ENCODE results near the gene OXCT1. TPM values are rescaled to one million over a fixed set of nuclear protein-coding genes. Genes with fewer than 3 reads are reported as not detected.
"Not testable (repeated sequence)": the region's sequence is repeated elsewhere in the genome, so short reads cannot be mapped to it uniquely, and the experiment has no call there.

The OXCT1 gene
- total RNA-seq, 2 experiments from 2014 or later, result 125 to 131 TPM

DNA sequence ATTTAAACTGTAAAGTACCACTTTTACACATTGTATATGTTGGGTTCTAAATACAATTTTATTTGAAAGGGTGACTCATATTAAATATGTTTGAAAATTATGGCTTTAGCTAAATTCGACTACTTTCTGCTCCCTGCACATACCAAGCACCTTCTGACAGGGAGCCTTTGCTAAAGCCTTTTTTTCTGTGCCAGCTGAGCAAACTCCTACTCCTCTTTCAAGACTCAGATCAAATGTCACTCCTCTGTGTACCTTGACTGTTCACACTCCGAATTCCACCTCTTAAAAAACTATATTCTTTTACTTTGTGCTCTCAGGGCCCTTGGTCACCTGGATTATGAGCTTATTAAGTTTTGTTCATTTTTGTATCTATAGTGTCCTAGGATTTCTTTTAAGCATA is 6.5 kb upstream of the OXCT1 start:
- POLR2A ChIA-PET, result interaction anchor here (0.8 kb wide), 1 partner anchor 27 kb away, joined by 3 read pairs; the partner anchor contains the start of gene RIMOC1
- CTCF ChIA-PET, result interaction anchor here (0.9 kb wide), 1 partner anchor 19 kb away, joined by 3 read pairs; no protein-coding TSS in a partner anchor

DNA sequence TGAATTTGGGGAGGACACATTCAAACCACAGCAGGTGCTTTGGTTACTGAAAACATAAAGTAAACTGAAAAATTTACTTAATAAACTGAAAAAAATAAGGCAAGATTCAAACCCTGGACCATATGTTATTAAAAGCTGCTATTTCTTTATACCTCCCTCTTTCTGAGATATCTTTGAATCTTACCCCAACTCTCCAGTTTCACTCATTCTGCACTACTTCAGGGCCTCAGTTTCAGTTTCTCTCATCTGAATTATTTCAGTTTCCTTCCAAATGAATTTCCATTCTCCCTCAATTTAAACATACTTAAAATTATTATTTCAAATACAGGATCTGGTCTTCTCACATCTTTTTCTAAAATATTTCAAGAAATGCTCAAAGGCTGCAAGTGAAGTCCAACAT is 4.9 kb upstream of the OXCT1 start:
- ChIA-PET POLR2A (no interaction called here), CTCF (no interaction called here)

DNA sequence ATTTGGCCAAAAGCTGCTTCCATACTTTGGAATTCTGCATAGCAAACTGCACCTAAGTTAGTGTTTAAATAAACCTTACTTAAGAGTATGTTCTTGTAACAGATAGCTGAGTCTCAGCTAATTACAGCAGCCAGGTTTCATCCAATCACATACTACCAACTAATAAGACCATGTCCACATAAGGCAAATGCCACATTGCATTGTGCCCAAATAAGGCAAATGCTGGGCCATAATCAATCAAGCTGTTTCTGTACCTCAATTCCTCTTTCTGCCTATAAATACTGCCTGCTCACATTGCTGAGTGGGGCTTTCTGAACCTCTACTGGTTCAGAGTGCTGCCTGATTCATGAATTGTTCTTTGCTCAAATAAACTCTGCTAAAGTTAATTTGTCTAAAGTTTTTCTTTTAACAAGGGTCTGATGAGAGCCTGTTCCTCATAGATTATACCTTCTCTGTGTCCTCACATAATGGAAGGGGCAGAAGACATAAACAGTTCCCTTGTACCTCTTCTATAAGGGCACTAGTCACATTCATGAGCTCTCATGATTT is 4.4 kb upstream of the OXCT1 start:
- ChIA-PET CTCF (interaction anchor here (0.6 kb wide), 1 partner anchor 1496 kb away, joined by 3 read pairs; no protein-coding TSS in a partner anchor), POLR2A (no interaction called here)

DNA sequence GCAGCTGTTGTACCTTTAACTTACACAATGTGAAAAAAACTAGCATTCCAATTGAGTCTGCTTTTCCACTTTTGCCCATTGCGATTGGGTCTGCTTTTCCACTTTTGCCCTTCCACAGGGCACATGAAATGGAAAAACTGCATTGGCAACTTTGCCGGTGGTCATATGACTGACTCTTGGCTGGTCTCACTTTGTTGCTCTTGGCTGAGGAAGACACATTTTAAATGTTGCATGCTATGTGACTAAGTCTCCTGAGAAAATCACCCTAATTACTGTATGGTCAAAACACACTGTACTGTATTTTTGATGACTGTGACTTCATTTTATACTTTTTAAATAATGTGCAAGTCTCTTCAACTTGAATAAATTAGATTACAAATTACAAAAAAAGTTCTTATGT is 1.6 kb upstream of the OXCT1 start:
- CTCF ChIA-PET, result no interaction called here
- POLR2A ChIA-PET, result no interaction called here

DNA sequence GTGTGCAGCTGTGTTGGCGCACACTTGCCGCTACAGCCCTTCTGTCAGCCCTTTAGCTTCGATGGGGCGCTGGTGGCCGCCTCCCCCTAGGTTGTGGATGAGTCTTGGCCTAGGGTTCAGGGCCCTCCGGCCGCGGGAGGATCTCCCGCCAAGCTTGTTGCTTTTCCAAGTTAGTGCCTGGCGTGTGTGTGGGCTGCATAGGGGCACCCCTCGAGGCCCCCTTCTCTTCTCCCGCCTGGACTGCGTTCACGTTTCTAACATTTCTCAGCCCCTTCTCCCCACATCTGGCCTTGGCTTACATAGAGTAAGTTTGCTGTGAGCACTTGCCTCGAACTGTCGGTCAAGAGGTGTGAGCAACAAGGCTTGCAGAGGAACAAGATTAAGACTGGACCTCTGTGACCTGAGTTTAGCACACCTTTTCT is 413 bp upstream of the OXCT1 start:
- ChIA-PET CTCF (interaction anchor here (0.8 kb wide), 1 partner anchor 14 kb away, joined by 3 read pairs; no protein-coding TSS in a partner anchor), POLR2A (interaction anchor here (1.0 to 1.1 kb wide), 2 partner anchors 34 to 55 kb away, joined by 6 to 10 read pairs; partner anchors contain the start of genes FBXO4 and RIMOC1)

DNA sequence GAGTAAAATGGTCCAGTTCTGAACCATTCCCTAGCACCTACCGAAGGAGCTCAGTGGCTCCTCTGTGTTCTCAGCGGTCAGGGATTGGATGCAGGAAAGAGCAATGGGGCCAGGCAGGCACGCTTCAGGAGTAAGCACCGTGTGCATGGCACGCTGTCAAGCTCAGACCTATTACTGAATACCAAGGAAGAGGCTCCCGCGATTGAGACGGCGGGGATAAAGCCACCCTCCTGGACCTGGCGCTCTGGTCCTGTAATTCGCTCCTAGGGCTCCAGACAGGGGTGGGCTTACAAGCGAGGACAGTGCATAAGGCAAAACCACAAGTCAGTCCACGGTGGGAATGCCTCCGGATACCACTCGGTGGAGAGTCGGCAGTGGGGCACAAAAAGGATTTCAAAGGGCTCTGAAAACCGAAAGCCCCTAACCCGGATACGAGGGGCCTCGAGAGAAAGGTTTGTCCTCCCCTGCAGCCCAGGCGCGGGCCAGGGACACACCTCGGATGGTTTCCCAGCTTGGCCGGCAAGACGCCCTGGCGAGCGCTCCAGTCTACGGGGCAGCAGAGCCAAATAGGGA is 988 bp downstream of the OXCT1 start:
- ChIA-PET POLR2A (interaction anchor here (1.3 kb wide), 1 partner anchor 56 kb away, joined by 5 read pairs; the partner anchor contains the start of gene FBXO4), CTCF (interaction anchor here (0.8 kb wide), 1 partner anchor 56 kb away, joined by 3 read pairs; the partner anchor contains the start of gene FBXO4)

DNA sequence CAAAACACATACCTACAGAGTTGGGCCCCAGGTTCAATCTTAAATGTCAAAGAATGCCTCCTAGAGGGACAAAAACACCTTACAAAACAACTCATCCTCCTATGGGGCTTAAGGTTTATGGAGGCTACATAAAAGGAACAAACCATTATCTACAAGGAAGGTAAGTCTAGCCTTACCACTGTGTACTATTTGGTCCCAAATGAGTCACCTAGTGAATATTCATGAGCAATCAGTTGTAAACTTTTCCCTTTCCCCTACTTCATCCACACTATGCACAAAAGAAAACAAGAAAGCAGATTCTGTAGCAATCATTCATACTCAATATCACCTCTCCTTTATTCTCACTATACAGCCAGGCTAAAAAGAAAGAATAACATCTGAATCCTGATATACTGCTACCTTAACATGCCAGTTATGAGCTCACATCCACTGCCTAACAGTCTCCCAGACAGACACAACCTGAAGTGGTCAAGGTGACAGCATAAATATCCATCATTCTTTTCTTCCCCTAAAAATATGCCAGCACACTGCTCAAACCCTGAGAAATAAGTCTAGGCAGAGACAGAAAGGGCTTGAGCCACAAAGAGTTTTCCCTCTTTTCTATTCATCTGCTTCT is 6.2 kb downstream of the OXCT1 start:
- CTCF ChIA-PET, result interaction anchor here (0.9 kb wide), 1 partner anchor 61 kb away, joined by 5 read pairs; the partner anchor contains the start of gene FBXO4
- POLR2A ChIA-PET, result no interaction called here

DNA sequence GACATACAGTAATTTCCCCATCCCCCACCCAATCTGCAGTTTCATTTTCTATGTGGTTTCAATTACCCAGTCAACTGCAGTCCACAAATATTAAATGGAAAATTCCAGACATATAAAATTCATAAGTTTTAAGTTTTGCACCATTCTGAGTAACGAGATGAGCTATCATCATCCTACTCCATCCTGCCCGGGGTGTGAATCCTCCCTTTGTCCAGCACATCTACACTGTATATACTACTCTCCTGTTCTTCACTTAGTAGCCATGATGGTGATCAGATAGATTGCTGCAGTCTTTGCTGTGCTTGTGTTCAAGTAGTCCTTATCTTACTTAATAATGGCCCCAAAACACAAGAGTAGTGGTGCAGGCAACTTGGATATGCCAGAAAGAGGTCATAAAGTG is 11.3 kb downstream of the OXCT1 start:
- CTCF ChIA-PET, result interaction anchor here (0.9 to 7.8 kb wide), 3 partner anchors 67 to 198 kb away, joined by 3 to 40 read pairs (median 4); partner anchors contain the start of gene FBXO4
- POLR2A ChIA-PET, result no interaction called here

DNA sequence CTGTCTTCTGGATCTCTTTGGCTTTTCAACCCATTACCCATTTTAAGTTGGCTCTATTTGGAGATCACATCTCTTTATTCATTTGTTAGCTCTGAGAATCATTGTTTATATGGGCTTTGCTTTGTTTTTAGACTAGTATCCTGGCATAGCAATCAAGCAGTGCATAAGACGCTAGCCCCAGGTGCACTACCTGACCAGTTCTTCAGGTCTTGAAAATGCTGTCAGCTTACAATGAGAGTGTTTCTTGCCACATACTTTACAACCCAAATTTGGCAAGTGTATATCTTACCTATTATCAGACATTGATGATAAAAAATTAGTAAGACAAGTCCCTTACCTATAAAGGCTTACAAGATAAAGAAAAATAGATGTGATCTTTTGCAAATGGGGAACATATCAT is 12.2 kb downstream of the OXCT1 start:
- ChIA-PET CTCF (interaction anchor here (0.9 to 7.8 kb wide), 4 partner anchors 18 to 199 kb away, joined by 3 to 40 read pairs (median 4); partner anchors contain the start of gene FBXO4), POLR2A (interaction anchor here (1.1 kb wide), 1 partner anchor 67 kb away, joined by 3 read pairs; the partner anchor contains the start of gene FBXO4)

DNA sequence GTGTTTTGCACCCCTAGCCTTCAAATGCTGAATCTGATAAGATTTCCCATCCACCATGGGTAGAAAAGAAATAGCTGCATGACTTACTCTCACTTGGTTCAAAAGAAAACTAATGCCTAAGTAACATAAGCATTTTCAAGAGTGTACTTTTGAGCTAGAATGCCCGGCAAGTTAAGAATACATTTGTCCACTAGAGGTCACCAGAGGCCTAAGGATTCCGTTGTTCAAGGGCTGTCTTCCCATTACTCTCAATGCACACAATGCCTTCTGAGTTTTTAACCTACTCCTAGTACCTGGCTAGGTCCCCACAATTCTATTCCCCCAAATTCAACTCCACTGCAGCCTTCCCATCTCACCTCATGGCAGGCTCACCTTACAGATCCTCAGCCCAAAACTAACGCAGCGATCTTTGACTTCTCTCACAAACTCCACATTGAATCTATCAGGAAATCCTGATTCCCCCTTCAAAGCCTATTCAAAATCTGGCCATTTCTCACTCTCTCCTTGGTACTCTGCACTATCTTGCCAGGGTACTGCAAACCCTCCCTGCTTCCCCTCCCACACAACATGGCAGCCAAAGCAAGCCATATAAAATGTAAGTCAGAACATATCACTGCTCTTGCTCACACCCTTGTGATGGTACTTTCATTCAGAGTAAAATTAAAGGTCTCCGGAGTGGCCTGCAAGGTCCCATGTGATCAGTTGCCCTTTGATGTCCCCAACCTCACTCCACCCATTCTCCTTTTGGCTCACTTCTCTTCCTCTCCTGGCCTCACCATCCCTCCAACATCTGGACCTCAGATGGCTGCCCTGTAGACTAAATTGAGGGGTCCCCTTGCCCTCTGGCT is 13.4 kb downstream of the OXCT1 start:
- ChIA-PET POLR2A (interaction anchor here (1.1 kb wide), 1 partner anchor 68 kb away, joined by 3 read pairs; the partner anchor contains the start of gene FBXO4), CTCF (interaction anchor here (0.8 to 7.8 kb wide), 9 partner anchors 9 to 200 kb away, joined by 3 to 40 read pairs (median 4); partner anchors contain the start of genes OXCT1 and RIMOC1)

DNA sequence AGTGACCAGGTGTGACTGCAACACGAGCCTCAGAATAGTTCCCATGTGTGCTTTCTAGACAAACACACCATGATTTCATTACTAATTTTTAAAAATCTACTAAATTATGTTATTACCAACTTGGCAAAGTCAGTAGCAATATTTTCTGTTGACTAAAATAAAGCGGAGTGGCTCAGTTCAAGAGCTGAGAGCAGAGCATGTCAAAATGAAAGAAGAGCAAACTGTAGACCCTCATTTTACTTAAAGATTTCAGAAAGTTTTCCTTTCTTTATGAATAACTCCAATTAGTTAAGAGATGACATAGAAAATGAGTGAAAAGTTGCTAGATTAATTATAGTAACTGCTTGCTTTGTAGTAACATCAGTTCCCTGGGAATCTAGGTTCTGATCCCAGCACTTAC is 17.9 kb downstream of the OXCT1 start:
- CTCF ChIA-PET, result interaction anchor here (0.5 to 7.8 kb wide), 3 partner anchors 52 to 205 kb away, joined by 3 to 40 read pairs (median 4); partner anchors contain the start of gene RIMOC1
- POLR2A ChIA-PET, result no interaction called here

DNA sequence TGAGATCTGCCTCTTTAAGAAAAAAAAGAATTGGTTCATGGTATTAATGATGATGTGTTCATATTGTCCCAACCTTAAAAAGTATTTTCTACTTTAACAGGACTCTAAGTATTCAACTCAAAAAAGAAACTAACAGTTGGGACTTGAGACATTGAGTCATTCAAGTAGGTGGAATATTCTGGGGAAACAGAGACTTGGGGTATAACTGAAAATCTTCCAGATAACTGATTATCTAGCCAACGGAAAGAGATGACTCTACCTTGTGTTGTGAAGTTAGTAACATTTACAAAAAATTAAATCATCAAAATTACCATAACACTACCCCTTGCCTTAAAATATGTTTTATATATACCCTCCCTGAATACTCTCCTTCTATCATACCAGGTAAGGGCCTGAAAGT is 19.1 kb downstream of the OXCT1 start:
- ChIA-PET CTCF (no interaction called here), POLR2A (no interaction called here)

DNA sequence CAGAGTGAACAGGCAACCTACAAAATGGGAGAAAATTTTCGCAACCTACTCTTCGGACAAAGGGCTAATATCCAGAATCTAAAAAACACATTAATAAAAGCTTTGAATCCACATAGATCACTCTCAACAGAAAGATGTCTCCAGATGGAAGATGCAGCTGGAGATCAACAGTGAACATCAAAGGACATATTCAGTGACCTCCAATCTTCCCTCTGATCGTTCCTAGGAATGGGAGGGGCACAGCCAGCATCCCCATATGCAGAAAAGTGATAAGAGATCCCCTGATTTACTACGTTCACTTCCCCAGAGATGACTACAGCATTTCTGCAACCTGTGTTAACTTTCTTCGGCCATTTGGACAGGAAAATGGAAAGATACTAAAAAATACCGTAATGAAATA is 21.2 kb downstream of the OXCT1 start:
- ChIA-PET CTCF (no interaction called here), POLR2A (no interaction called here)

DNA sequence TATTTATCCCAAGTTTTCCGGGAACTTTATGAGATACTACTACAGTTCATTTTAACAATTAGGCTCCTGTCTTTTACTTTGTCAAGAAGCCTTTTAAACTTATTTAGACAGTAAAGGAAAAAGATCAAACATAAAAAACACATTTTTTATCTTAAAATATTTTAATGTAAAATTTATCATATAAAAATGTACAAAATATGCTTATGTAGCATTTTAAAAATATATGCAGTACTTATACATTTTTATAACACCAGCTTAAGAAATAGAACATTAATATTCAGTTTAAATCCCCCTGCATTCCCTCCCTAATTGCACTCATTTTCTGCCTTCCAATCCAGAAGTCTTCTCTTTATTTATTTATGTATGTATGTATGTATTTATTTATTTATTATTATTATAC is 24.5 kb downstream of the OXCT1 start:
- POLR2A ChIA-PET, CTCF ChIA-PET: not testable (repeated sequence)

DNA sequence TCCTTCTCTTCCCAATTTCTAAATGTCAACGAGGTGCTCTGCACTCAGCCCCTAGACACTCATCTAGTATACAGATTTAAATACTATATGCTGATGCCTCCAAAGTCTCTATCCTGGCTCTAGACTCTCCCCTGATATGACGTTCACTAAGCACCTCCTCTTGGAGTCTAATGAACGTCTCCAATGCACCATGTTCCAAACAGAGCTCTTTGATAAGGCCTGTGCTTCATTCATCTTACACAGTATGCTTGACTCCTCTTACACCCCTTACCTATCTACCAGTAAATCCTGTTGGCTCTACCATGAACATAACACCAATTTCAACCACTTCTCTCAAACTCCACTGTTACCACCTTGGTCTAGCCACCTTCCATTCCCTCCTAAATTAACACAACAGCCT is 25.7 kb downstream of the OXCT1 start:
- CTCF ChIA-PET, result interaction anchor here (0.7 to 1.7 kb wide), 2 partner anchors 12 to 1367 kb away, joined by 3 to 7 read pairs; no protein-coding TSS in a partner anchor
- POLR2A ChIA-PET, result no interaction called here

DNA sequence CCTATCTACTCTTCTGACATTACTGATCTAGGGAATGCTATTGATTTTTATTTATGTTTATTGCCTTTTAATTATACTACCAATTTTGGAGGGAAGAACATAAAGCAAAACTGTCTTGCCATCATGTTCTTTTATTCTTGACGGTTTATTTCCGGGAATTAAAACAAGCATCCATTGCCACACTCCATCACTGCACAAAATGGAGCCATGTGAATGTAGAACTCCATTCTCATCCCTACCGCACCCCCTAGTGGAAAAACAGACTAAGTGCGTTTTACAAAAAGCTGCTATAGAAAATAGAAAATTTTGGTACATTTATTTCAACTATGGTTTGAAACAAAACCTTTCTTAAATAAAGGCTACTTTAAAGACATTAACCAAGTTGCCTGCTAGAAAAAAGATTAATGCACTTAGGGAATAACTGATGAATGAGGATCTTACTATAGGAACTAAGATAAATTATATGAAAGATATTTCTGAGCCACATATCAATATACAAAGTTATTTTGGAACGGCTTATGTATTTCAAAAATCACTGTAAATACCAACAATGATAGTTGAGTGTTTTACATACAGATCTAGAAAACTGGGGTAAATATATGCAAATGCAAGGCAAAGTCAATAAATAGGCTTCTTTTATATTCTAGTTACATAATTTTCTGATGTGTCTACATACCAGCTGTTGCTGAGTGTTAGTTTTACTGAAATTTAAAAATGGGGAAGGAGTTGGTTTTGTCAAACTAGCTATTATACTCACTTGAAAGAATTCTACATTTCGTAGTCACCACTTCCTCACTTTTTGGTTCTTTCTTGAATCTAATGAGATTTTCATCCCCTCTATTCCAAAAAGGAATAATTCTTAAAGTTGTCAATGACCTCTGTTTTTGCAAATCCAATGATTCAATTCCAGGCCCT is 26.5 kb downstream of the OXCT1 start:
- CTCF ChIA-PET, result interaction anchor here (1.7 kb wide), 1 partner anchor 13 kb away, joined by 7 read pairs; no protein-coding TSS in a partner anchor

DNA sequence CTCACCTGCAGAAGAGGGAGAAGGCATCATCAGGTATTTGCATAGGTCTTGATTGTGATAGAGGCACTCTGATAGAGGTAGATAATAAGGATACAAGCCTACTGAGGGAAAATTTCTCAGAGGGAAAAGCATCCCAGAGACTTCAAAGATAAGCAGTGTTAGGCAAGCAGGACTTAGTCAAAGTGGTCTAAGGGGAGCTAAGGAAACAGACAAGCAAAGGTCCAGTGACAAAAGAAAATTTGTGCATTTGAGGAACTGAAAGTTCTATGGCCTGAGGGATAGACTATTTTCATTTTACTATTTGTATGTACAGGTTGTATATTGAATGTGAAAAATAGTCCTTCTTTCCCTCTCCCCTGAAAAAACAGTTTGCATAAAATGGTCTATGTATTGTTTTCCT is 27.4 kb downstream of the OXCT1 start:
- ChIA-PET CTCF (interaction anchor here (1.7 kb wide), 1 partner anchor 14 kb away, joined by 7 read pairs; no protein-coding TSS in a partner anchor), POLR2A (no interaction called here)

More for the DNA sequence above, 26.5 kb downstream of the OXCT1 start:
- POLR2A ChIA-PET, result no interaction called here

DNA sequence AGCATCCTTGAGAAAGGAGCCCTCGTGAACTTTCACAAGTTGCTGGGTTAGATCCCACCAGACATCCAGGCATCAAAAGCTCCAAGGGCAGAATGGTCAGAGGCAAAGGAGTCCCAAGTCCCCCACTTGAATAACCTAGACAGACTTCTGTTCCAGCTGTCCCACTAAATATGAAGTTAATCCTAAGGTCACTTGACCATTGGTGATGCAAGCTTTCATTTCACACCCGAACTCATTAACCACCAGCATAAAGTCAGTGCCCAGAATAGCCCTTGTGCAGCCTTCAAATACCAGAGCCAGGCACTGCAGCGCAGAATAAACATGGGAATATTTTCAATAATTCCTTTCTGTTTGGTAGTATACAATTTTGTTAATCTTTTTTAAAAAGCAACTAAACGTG is 28.9 kb downstream of the OXCT1 start:
- CTCF ChIA-PET, result no interaction called here
- POLR2A ChIA-PET, result no interaction called here
